IMR-90 (cell line): ENCODE measurements around the gene LRRC10. TPM values are rescaled to one million over a fixed set of nuclear protein-coding genes. Genes with fewer than 3 reads are reported as not detected.

ENCODE experiments used
- ATAC-seq: fragments of 200-7000 bp; cut with Tn5 transposase; 2 replicates; pipeline ENCODE4 v1.9.1; 2020; ENCODE audit warnings: low read depth, mild to moderate bottlenecking, moderate library complexity
- BruUV-seq: library from RNA; stranded (reverse); fragments of 400-500 nt; replicated peaks from 2 replicates; lab custom pipeline; 2021; lab: Mats Ljungman, UMichigan
- CTCF ChIA-PET: fragments of 300-600 bp; formaldehyde crosslinking; extraction: SDS; loops from one replicate; lab custom pipeline; 2021; ENCODE audit warnings: antibody characterized with exemption; lab: Yijun Ruan, JAX
- POLR2A ChIA-PET: fragments of 300-600 bp; sonication (Branson Sonifier 250); formaldehyde crosslinking; loops from one replicate; lab custom pipeline; 2022; ENCODE audit warnings: antibody characterized with exemption; ENCODE audit not compliant: unreplicated experiment; lab: Charles Lee
- DNase-seq: peaks from one replicate; pipeline ENCODE4 v3.0.0; 2013
- H2AFZ ChIP-seq: replicated peaks from 2 replicates; pipeline ENCODE3; 2013; ENCODE audit warnings: low read length, mild to moderate bottlenecking; ENCODE audit not compliant: poor library complexity
- H2AK5ac ChIP-seq: 2 replicates; pipeline ENCODE4 v1.6.1; 2013; ENCODE audit warnings: low read depth, low read length, inconsistent platforms
- H2AK9ac ChIP-seq: replicated peaks from 2 replicates; pipeline ENCODE3; 2013; ENCODE audit warnings: mild to moderate bottlenecking, low read depth, low read length, moderate library complexity; ENCODE audit not compliant: poor library complexity
- H2BK120ac ChIP-seq: 2 replicates; pipeline ENCODE4 v1.6.1; 2013; ENCODE audit warnings: low read depth, low read length, inconsistent platforms
- H2BK15ac ChIP-seq: 3 replicates; pipeline ENCODE4 v1.6.1; 2013; ENCODE audit warnings: low read depth, low read length, inconsistent platforms
- H2BK20ac ChIP-seq: 2 replicates; pipeline ENCODE4 v1.6.1; 2013; ENCODE audit warnings: low read depth, mild to moderate bottlenecking, inconsistent platforms, low read length, moderate library complexity
- H2BK5ac ChIP-seq: 2 replicates; pipeline ENCODE4 v1.6.1; 2013; ENCODE audit warnings: mild to moderate bottlenecking, low read depth, low read length, inconsistent platforms; ENCODE audit not compliant: poor library complexity, severe bottlenecking
- H3K14ac ChIP-seq: replicated peaks from 2 replicates; pipeline ENCODE4 v1.6.1; 2013; ENCODE audit warnings: low read depth, low read length, inconsistent platforms
- H3K18ac ChIP-seq: 2 replicates; pipeline ENCODE4 v1.6.1; 2013; ENCODE audit warnings: low read depth, low read length, control low read depth
- H3K23ac ChIP-seq: 2 replicates; pipeline ENCODE4 v1.6.1; 2013; ENCODE audit warnings: low read depth, low read length, inconsistent platforms
- H3K27ac ChIP-seq: 2 replicates; pipeline ENCODE4 v1.5.1; 2013; ENCODE audit warnings: mild to moderate bottlenecking, control low read depth, low read length; ENCODE audit not compliant: insufficient read depth
- H3K27me3 ChIP-seq: 2 replicates; pipeline ENCODE4 v1.6.1; 2013; ENCODE audit warnings: low read length; ENCODE audit not compliant: control insufficient read depth, insufficient read depth
- H3K36me3 ChIP-seq: 2 replicates; pipeline ENCODE4 v1.6.1; 2013; ENCODE audit warnings: low read length, mixed read lengths; ENCODE audit not compliant: control insufficient read depth, insufficient read depth
- H3K4ac ChIP-seq: 2 replicates; pipeline ENCODE4 v1.6.1; 2013; ENCODE audit warnings: low read depth, low read length, inconsistent platforms
- H3K4me1 ChIP-seq: 2 replicates; pipeline ENCODE4 v1.6.1; 2013; ENCODE audit warnings: low read length, mixed read lengths; ENCODE audit not compliant: control insufficient read depth, insufficient read depth
- H3K4me2 ChIP-seq: 2 replicates; pipeline ENCODE4 v1.6.1; 2013; ENCODE audit warnings: low read depth, mild to moderate bottlenecking, control low read depth, low read length, moderate library complexity
- H3K4me3 ChIP-seq: 2 replicates; pipeline ENCODE4 v1.5.1; 2013; ENCODE audit warnings: low read depth, mild to moderate bottlenecking, control low read depth, low read length, moderate library complexity; ENCODE audit not compliant: insufficient read depth
- H3K56ac ChIP-seq: 2 replicates; pipeline ENCODE4 v1.6.1; 2013; ENCODE audit warnings: low read length, inconsistent platforms; ENCODE audit not compliant: insufficient read depth; ENCODE audit errors: extremely low read depth
- H3K79me1 ChIP-seq, 2 experiments: 2 replicates each; pipeline ENCODE4 v1.6.1; 2013; ENCODE audit warnings: low read length in 2 of 2, inconsistent platforms in 1 of 2, low read depth in 1 of 2
- H3K9ac ChIP-seq: 2 replicates; pipeline ENCODE4 v1.6.1; 2013; ENCODE audit warnings: low read depth, low read length, control low read depth
- H3K9me1 ChIP-seq: 2 replicates; pipeline ENCODE4 v1.6.1; 2013; ENCODE audit warnings: low read length, inconsistent platforms; ENCODE audit not compliant: insufficient read depth
- H3K9me3 ChIP-seq: 2 replicates; pipeline ENCODE4 v1.6.1; 2013; ENCODE audit warnings: low read length; ENCODE audit not compliant: control insufficient read depth, insufficient read depth
- H4K20me1 ChIP-seq: 2 replicates; pipeline ENCODE4 v1.6.1; 2013; ENCODE audit warnings: low read length, inconsistent platforms; ENCODE audit not compliant: insufficient read depth
- H4K5ac ChIP-seq: 2 replicates; pipeline ENCODE4 v1.6.1; 2013; ENCODE audit warnings: mild to moderate bottlenecking, low read depth, low read length, control low read depth
- H4K8ac ChIP-seq, 2 experiments: 2 replicates each; pipeline ENCODE4 v1.6.1; 2013; ENCODE audit warnings: low read depth in 2 of 2, low read length in 2 of 2, control low read depth in 1 of 2, inconsistent platforms in 1 of 2
- H4K91ac ChIP-seq: 2 replicates; pipeline ENCODE4 v1.6.1; 2013; ENCODE audit warnings: low read depth, low read length, inconsistent platforms; ENCODE audit not compliant: insufficient read depth
- CEBPB ChIP-seq: IDR thresholded peaks from 2 replicates; pipeline ENCODE4 v1.6.1; 2012; ENCODE audit warnings: low read depth, low read length, improper control_type of control experiment
- MAZ ChIP-seq: IDR thresholded peaks from 2 replicates; pipeline ENCODE4 v1.6.1; 2012; ENCODE audit warnings: low read depth, mild to moderate bottlenecking, low read length, improper control_type of control experiment, moderate library complexity, borderline replicate concordance
- RCOR1 ChIP-seq: IDR thresholded peaks from 2 replicates; pipeline ENCODE4 v1.6.1; 2012; ENCODE audit warnings: mild to moderate bottlenecking, low read length, improper control_type of control experiment; ENCODE audit not compliant: insufficient replicate concordance
- WGBS, 2 experiments: methylation state at CpG; one replicate each; pipeline versions ENCODE4 v1.1.5 to v1.1.7; 2013; ENCODE audit warnings: missing lambda C conversion rate in 2 of 2; ENCODE audit not compliant: insufficient read length in 1 of 2; ENCODE audit errors: extremely low coverage in 2 of 2; 5-methylcytosine and 5-hydroxymethylcytosine counted together
- dilution Hi-C: fragments of 300-500 bp; cut with HindIII; formaldehyde crosslinking; loops from one replicate; pipeline ENCODE4 v1.14.3; 2018; ENCODE audit warnings: low sequenced_read_pairs; ENCODE audit not compliant: unreplicated experiment
- in situ Hi-C: fragments of 300-500 bp; cut with MboI; formaldehyde crosslinking; loops from 3 replicates; pipeline ENCODE4 v1.14.3; 2019; ENCODE audit warnings: low sequenced_read_pairs, inconsistent platforms, mixed read lengths
- intact Hi-C: fragments of 100-400 bp; cut with micrococcal nuclease; formaldehyde crosslinking; loops from 2 replicates; pipeline ENCODE4 v1.10.0; 2022
- polyA plus RNA-seq, 3 experiments: library from polyadenylated mRNA; depleted of rRNA; stranded (reverse); fragments of >200 nt; gene quantifications; 2 replicates each; pipeline ENCODE4 v1.2.3, GENCODE V29; 2012; ENCODE audit warnings: low replicate concordance in 1 of 3
- total RNA-seq: library from RNA; depleted of rRNA; stranded (reverse); fragments of >200 nt; gene quantifications from 2 replicates; pipeline ENCODE4 v1.2.3, GENCODE V29; 2012

The LRRC10 gene
- total and polyA plus RNA-seq, 2 of the 4 experiments (the other 2 are of a cell fraction): not detected

GRCh38 chr12:69569236-69569635, 41.5 kb downstream of the LRRC10 start:
- CTCF ChIA-PET: interaction anchor here (1.0 to 2.0 kb wide), 3 partner anchors 10 to 180 kb away, joined by 3 to 8 read pairs (median 5); partner anchors contain the start of gene FRS2

More at GRCh38 chr12:69569236-69569635, 41.5 kb downstream of the LRRC10 start:
- H2BK120ac ChIP-seq: no peak overlapping the region
- no peak overlapping the region for H3K14ac ChIP-seq
- H3K9ac ChIP-seq: no peak overlapping the region
- H3K4ac ChIP-seq: no peak overlapping the region
- peaks cover 2% of the 10 kb centered on the region; the same call in 1 of the 2 replicates for H3K4me1 ChIP-seq
- ATAC-seq (no peak), DNase-seq (peak; percentile 49)
- no peak overlapping the region for H2BK15ac ChIP-seq
- intact Hi-C loops (no loop called here), dilution Hi-C loops (no loop called here), in situ Hi-C loops (no loop called here)
- H3K36me3 ChIP-seq: peaks cover 19% of the 10 kb centered on the region
- peaks cover 28 to 34% of the 10 kb centered on the region in 2 experiments for H3K79me1 ChIP-seq
- no peak overlapping the region for H2AK9ac ChIP-seq
- no peaks in the 10 kb centered on the region; the same call in none of the 2 replicates for H3K9me1 ChIP-seq
- H2BK20ac ChIP-seq: no peak overlapping the region
- no peak overlapping the region; the same call in 1 of the 2 replicates for H4K5ac ChIP-seq
- peak overlapping the region; percentile 24 for H2BK5ac ChIP-seq
- WGBS, 2 experiments: no CpG with 5 or more reads among the region's 4 CpGs
- no peak overlapping the region for H2AK5ac ChIP-seq
- H3K23ac ChIP-seq: no peak overlapping the region
- no TSS peak for BruUV-seq
- H2AFZ ChIP-seq: no peak overlapping the region
- no peak overlapping the region for H3K4me3 ChIP-seq
- no peaks in the 10 kb centered on the region for H3K9me3 ChIP-seq
- no peak overlapping the region for H4K8ac ChIP-seq
- H3K56ac ChIP-seq: no peak overlapping the region
- H4K20me1 ChIP-seq: no peaks in the 10 kb centered on the region
- H4K91ac ChIP-seq: no peak overlapping the region
- H3K4me2 ChIP-seq: peak overlapping the region; percentile 13; the same call in 1 of the 2 replicates
- no peak overlapping the region for H3K27ac ChIP-seq
- no peak for TF ChIP-seq RCOR1
- TF ChIP-seq CEBPB: peak; percentile 39; the same call in 1 of the 2 replicates
- no peak for TF ChIP-seq MAZ
- POLR2A ChIA-PET: interaction anchor here (0.7 kb wide), 1 partner anchor 20 kb away, joined by 3 read pairs; no protein-coding TSS in a partner anchor
- no peak overlapping the region for H3K18ac ChIP-seq
- H3K27me3 ChIP-seq: no peaks in the 10 kb centered on the region
